GM12878 (cell line): ENCODE measurements around the gene TTR. TPM values are rescaled to one million over a fixed set of nuclear protein-coding genes. Genes with fewer than 3 reads are reported as not detected.

ENCODE experiments used
- EZH2 ChIP-seq: IDR thresholded peaks from 2 replicates; pipeline ENCODE4 v1.6.1; 2012; ENCODE audit warnings: low read depth, mild to moderate bottlenecking, control low read depth, inconsistent platforms, low read length, borderline replicate concordance; ENCODE audit not compliant: control insufficient read depth
- MTA3 ChIP-seq: IDR thresholded peaks from 2 replicates; pipeline ENCODE4 v1.6.1; 2012; ENCODE audit warnings: low read length, inconsistent platforms, borderline replicate concordance
- NFYB ChIP-seq: IDR thresholded peaks from 2 replicates; pipeline ENCODE4 v1.6.1; 2011; ENCODE audit warnings: low read depth, mild to moderate bottlenecking, low read length, improper control_type of control experiment, moderate library complexity; ENCODE audit not compliant: insufficient read depth
- NR2C2 ChIP-seq: IDR thresholded peaks from 2 replicates; pipeline ENCODE4 v1.6.1; 2011; ENCODE audit warnings: borderline replicate concordance, low read depth; ENCODE audit not compliant: control insufficient read depth, insufficient read length
- PAX5 ChIP-seq: IDR thresholded peaks from 2 replicates; pipeline ENCODE4 v1.6.1; 2011; ENCODE audit warnings: low read depth, low read length, borderline replicate concordance
- RCOR1 ChIP-seq: conservative IDR thresholded peaks from 2 replicates; pipeline ENCODE4 v1.6.1; 2012; ENCODE audit warnings: low read depth, low read length, improper control_type of control experiment
- RELA ChIP-seq: fragments of 450-650 bp; IDR thresholded peaks from 2 replicates; pipeline ENCODE4 v1.8.0; 2014; ENCODE audit warnings: borderline replicate concordance; ENCODE audit not compliant: partially characterized antibody
- YY1 ChIP-seq: IDR thresholded peaks from 2 replicates; pipeline ENCODE4 v1.6.1; 2011; ENCODE audit warnings: low read depth, mild to moderate bottlenecking, low read length
- polyA plus RNA-seq, 11 experiments: library from polyadenylated mRNA; depleted of rRNA in 4 of 11; unstranded in 6 of 11; stranded (reverse) in 5 of 11; fragments of >200 nt; fragmentation: Nextera tagmentation in 4 of 11; fragmentation: Illumina TruSeq in 1 of 11; extraction: Ambion mirVana in 4 of 11; extraction: Trizol in 1 of 11; gene quantifications; 1 replicate in 1 of 11; 2 replicates in 10 of 11; pipeline versions ENCODE4 v1.2.1 to v1.2.3, GENCODE V29; 2011 to 2016; ENCODE audit warnings: inconsistent platforms in 2 of 11, missing spikeins in 2 of 11, low read depth in 1 of 11
- total RNA-seq, 4 experiments: library from RNA; depleted of rRNA in 3 of 4; stranded (reverse); fragments of >200 nt in 3 of 4; fragmentation: Illumina TruSeq in 1 of 4; extraction: Trizol in 1 of 4; gene quantifications; 2 replicates each; pipeline versions ENCODE4 v1.2.1 to v1.2.3, GENCODE V29; 2013 to 2021
- TF ChIP-seq, protein P1 (sequence below): IDR thresholded peaks from 2 replicates; pipeline ENCODE4 v1.6.1; 2011; ENCODE audit warnings: borderline replicate concordance, low read depth, mild to moderate bottlenecking, moderate library complexity, mixed read lengths, low read length; ENCODE audit not compliant: insufficient read depth; ENCODE audit errors: extremely low read length
- TF ChIP-seq, protein P2 (sequence below): IDR thresholded peaks from 2 replicates; pipeline ENCODE4 v1.6.1; 2012; ENCODE audit warnings: low read depth, low read length, improper control_type of control experiment

The TTR gene
- total and polyA plus RNA-seq, 10 of the 15 experiments (the other 5 are each of a cell fraction or from before 2014, with no cell fraction given): 0.05 to 1.2 TPM; not detected in 8

DNA sequence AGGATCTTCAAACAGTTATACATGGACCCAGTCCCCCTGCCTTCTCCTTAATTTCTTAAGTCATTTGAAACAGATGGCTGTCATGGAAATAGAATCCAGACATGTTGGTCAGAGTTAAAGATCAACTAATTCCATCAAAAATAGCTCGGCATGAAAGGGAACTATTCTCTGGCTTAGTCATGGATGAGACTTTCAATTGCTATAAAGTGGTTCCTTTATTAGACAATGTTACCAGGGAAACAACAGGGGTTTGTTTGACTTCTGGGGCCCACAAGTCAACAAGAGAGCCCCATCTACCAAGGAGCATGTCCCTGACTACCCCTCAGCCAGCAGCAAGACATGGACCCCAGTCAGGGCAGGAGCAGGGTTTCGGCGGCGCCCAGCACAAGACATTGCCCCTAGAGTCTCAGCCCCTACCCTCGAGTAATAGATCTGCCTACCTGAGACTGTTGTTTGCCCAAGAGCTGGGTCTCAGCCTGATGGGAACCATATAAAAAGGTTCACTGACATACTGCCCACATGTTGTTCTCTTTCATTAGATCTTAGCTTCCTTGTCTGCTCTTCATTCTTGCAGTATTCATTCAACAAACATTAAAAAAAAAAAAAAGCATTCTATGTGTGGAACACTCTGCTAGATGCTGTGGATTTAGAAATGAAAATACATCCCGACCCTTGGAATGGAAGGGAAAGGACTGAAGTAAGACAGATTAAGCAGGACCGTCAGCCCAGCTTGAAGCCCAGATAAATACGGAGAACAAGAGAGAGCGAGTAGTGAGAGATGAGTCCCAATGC lies 4.6 kb downstream of the TTR start (continued):
- TF ChIP-seq RCOR1 (no peak), MTA3 (no peak), YY1 (no peak), PAX5 (no peak), EZH2 (no peak), NFYB (no peak), RELA (no peak), NR2C2 (no peak)
- TF ChIP-seq, protein P1, sequence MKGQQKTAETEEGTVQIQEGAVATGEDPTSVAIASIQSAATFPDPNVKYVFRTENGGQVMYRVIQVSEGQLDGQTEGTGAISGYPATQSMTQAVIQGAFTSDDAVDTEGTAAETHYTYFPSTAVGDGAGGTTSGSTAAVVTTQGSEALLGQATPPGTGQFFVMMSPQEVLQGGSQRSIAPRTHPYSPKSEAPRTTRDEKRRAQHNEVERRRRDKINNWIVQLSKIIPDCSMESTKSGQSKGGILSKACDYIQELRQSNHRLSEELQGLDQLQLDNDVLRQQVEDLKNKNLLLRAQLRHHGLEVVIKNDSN: no peak
- TF ChIP-seq, protein P2, sequence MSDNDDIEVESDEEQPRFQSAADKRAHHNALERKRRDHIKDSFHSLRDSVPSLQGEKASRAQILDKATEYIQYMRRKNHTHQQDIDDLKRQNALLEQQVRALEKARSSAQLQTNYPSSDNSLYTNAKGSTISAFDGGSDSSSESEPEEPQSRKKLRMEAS: no peak
